Measurements from ENCODE around the gene COPS7A.
"Not testable (repeated sequence)": the region's sequence is repeated elsewhere in the genome, so short reads cannot be mapped to it uniquely, and the experiment has no call there.

The COPS7A gene

DNA sequence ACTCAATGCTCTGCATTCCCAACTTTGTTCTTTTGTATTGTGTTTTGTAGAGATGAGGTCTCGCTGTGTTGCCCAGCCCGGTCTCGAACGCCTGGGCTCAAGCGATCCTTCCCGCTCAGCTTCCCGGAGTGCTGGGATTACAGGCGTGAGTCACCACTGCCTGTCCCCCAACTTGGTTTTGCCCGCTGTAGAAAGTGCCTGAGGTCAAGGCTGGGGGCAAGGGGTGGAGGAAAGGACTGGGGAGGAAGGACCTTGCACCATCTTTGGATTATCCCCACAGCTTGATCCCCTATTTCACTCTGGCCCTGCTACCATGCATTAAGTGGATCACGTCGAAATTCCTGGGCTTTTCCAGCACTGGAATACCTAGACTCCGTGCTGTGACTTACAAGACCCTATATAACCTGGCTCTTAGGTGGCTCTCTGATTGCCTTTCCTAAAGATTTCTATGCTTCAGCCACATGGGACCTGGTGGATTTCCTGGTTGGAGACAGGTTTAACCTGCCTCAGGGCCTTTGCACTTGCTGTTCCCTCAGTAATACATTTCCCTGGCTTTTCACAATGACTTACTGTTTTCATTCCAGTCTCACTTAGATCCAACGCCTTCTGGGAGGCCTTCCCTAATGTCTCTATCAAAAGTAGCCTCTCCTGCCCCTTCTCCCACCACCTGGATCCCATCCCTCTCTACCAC is 22.6 kb upstream of the COPS7A start:
- no peak for DNase-seq

DNA sequence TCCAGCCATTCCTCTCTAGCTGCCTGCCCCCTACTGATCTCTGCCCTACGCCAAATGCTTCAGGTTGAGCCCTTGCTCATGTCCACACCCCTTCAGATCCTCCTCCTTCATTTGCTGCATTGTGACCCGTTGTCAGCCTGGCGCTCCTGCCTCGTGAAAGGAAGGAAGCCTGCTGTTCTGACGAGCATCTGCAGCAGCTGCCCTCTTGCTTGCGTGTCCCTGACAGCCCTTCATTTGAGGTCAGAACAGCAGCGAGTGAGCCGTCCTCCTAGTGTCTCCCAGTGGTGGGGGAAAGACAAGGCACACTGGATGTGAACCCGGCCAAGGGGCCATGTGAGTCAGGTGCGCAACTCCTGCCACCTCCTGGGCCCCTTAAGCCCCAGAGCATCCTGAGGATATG is 20.2 kb upstream of the COPS7A start:
- no peak for DNase-seq

DNA sequence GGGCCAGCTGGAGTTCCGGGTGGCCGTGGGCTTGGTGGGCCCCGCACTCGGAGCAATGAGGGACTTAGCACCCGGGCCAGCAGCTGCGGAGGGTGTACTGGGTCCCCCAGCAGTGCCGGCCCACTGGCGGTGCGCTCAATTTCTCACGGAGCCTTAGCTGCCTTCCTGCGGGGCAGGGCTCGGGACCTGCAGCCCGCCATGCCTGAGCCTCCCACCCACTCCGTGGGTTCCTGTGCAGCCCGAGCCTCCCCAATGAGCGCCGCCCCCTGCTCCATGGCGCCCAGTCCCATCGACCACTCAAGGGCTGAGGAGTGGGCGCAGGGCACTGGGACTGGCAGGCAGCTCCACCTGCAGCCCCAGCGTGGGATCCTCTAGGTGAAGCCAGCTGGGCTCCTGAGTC is 15.5 kb upstream of the COPS7A start:
- not testable (repeated sequence) for DNase-seq

DNA sequence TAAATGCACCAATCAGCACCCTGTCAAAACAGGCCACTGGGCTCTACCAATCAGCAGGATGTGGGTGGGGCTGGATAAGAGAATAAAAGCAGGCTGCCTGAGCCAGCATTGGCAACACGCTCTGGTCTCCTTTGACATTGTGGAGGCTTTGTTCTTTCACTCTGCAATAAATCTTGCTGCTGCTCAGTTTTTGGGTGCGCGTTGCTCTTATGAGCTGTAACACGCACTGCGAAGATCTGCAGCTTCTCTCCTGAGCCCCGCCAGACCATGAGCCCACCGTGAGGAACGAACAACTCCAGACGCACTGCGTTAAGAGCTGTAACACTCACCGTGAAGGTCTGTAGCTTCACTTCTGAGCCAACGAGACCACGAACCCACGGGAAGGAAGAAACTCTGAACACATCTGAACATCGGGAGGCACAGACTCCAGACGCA is 14.9 kb upstream of the COPS7A start:
- DNase-seq = peak; percentile 46

DNA sequence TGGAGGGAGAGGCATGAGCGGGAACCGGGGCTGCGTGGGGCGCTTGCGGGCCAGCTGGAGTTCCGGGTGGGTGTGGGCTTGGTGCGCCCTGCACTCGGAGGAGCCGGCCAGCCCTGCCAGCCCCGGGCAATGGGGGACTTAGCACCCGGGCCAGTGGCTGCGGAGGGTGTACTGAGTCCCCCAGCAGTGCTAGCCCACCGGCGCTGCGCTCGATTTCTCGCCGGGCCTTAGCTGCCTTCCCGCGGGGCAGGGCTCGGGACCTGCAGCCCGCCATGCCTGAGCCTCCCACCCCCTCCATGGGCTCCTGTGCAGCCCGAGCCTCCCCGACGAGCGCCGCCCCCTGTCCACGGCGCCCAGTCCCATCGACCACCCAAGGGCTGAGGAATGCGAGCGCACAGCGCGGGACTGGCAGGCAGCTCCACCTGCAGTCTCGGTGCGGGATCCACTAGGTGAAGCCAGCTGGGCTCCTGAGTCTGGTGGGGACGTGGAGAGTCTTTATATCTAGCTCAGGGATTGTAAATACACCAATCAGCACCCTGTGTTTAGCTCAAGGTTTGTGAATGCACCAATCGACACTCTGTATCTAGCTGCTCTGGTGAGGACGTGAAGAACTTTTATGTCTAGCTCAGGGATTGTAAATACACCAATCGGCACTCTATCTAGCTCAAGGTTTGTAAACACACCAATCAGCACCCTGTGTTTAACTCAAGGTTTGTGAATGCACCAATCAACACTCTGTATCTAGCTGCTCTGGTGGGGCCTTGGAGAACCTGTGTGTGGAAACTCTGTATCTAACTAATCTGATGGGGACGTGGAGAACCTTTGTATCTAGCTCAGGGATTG is 7.6 kb upstream of the COPS7A start:
- not testable (repeated sequence) for DNase-seq

DNA sequence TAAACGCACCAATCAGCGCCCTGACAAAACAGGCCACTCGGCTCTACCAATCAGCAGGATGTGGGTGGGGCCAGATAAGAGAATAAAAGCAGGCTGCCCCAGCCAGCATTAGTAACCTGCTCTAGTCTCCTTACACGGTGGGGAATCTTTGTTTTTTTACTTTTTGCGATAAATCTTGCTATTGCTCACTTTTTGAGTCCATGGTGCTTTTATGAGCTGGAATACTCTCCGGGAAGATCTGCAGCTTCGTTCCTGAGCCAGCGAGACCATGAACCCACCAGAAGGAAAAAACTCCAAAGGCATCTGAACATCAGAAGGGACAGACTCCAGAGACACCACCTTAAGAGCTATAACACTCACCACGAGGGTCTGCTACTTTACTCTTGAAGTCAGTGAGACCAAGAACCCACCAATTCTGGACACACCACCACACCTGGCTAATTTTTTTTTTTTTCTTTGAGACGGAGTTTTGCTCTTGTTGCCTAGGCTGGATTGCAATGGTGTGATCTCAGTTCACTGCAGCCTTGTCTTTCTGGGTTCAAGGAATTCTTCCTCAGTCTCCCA is 6.9 kb upstream of the COPS7A start:
- no peak for DNase-seq

DNA sequence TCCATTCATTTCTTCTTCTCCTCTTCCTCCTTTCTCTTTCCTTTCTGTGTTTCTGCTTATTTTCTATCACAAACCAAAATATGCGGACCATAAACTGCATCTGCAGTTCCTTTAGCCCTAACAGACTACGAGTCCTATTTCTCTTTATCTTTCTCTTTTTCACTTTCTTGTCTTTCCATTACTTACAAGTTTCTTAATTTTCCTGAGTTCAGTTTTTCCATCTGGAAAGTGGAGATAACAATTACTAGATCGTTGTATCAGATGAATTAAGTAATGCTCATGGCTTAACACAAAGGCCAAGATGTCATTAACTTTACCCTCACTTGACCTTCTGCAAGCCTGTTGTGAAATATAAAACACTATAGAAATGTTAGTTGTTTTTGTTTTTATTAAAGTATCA is 983 bp upstream of the COPS7A start:
- DNase-seq = no peak

DNA sequence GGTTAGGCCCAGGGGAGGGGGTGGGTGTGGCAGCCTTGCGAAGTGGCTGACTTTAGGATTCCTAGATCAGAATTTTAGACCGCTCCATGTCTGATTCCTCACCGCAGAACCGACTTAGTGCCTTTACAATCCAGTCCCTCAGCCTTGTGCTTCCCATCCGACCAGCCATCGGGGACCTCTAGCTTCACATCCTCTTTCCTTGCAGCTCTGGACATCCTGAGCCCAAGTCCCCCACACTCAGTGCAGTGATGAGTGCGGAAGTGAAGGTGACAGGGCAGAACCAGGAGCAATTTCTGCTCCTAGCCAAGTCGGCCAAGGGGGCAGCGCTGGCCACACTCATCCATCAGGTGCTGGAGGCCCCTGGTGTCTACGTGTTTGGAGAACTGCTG is 557 bp downstream of the COPS7A start:
- no peak for DNase-seq

DNA sequence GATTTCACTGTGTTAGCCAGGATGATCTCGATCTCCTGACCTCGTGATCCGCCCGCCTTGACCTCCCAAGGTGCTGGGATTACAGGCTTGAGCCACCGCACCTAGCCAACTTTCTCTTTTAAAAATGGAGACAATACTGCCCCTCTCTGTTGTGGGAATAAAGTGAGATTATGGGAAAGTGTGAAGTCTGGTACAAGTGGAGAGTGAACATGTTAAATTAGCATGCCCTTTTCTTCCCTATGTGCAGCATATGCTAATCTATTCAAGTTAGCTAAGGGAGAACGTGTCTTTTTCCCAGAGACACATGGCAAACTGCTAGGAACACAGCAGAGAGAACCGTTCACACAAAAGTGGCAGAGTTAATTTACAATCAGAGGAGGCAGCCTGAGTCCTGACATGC is 1.5 kb downstream of the COPS7A start:
- DNase-seq = no peak

DNA sequence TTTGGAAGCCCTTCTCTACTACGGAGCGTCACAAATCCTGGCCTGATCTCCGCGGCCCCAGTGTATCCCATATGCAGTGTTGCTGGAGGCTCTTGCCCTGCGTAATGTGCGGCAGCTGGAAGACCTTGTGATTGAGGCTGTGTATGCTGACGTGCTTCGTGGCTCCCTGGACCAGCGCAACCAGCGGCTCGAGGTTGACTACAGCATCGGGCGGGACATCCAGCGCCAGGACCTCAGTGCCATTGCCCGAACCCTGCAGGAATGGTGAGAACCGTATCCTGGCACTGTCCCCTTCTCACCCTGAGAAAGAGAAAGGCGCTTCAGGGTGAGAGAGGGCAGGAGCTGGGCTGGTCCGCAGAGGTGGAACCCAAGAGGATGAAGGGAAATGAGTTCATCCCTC is 5.3 kb downstream of the COPS7A start:
- no peak for DNase-seq

DNA sequence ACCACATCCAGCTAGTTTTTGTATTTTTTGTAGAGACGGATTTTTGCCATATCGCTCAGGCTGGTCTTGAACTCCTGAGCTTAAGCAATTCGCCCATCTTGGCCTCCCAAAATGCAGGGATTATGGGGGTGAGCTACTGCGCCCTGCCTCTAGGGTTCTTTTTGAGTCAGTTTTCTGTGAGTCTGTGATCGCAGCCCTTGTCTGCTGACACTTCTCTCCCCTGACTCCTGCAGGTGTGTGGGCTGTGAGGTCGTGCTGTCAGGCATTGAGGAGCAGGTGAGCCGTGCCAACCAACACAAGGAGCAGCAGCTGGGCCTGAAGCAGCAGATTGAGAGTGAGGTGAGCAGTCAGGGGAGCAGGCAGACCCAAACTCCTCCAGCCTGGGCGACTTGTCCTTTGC is 6.3 kb downstream of the COPS7A start:
- no peak for DNase-seq

DNA sequence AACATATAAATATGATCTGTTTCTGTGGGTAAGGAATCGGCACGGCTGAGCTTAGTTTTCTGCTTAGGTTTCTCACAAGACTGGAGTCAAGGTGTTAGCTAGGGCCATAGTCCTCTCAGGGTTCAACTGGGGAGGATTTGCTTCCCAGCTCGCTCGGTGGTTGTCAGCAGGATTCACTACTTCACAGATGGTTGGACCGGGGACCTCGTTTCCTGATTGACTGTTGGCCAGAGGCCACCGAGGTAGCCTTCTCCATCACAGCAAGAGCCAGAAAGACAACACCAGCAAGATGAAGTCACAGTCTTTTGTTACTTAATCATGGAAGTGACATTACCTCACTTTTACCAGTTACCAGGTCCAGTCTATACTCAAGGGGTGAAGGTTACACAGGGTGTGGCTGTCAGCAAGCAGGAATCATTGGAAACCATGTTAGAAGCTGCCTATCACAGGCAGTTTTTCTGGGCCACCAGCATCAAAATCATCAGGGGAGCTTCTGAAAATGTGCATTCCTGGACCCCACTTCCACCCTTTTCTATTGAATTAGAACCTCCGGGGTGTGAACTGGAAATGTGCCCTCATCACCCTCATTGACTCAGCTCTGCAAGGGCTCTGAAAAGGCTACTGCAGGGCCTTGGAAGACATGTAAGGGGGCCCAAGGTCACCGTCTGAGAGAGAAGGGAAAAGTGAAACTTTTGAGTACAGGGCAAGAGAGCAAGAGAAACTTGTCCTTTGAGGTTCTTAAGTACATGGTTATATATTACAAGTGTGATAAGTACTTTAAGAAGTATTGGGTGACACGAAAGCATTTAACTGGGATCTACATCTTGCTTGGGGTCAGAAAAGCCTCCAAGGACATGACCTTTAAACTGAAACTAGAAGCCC is 10.9 kb downstream of the COPS7A start:
- no peak for DNase-seq

DNA sequence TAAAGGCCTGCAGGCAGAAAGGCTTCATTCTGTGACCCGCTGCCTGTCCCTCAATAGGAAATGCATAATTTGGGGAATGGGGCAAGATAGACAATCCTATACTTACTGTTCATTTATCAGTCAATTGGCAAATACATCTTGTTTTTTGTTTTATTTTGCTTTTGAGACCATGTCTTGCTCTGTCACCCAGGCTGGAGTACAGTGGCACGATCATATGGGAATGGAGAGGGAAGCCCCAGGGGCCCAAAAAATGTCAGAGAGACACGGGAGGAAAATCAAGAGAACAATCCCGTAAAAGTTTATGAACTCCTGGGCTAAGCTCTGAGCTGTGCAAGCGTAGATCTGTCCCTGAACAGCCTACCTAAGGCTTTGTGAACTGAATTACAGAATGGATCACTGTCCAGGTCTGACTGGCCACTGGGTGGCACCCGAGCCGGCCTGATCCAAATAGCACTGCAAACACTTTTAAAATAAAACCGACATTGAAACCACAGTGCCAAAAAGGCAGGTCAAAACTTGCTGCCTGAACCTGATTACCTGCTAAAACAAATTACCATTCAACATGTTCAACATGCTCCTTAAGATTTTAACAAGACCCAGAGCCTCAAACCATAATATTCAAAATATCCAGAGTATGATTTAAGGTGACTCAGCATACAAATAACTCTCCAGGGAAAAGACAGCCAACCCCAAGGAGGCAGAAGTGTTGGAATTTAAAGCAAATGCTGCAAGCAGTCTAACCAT is 11.8 kb downstream of the COPS7A start:
- peak; percentile 51 for DNase-seq

DNA sequence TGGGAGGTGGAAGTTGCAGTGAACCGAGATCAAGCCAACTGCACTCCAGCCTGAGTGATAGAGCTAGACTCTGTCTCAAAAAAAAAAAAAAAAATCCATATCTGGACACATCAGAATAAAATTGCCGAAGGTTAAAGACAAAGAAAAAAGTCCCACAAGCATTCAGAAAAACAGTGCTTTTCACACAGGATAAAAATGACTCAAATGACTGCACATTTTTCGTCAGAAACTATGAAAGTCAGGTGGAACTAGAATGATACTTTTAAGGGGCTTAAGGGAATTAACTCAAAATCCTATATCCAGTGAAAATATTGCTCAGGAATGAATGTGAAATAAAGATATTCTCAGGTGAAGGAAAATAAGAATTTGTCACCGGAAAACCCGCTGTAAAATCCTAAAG is 12.9 kb downstream of the COPS7A start:
- DNase-seq = no peak

DNA sequence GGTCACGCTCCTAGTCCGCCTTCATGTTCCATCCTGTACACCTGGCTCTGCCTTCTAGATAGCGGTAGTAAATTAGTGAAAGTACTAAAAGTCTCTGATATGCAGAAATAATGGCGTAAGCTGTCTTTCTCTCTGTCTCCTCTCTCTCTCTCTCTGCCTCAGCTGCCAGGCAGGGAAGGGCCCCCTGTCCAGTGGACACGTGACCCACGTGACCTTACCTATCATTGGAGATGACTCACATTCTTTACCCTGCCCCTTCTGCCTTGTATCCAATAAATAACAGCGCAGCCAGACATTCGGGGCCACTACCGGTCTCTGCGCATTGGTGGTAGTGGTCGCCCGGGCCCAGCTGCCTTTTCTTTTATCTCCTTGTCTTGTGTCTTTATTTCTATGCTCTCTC is 18.2 kb downstream of the COPS7A start:
- not testable (repeated sequence) for DNase-seq

DNA sequence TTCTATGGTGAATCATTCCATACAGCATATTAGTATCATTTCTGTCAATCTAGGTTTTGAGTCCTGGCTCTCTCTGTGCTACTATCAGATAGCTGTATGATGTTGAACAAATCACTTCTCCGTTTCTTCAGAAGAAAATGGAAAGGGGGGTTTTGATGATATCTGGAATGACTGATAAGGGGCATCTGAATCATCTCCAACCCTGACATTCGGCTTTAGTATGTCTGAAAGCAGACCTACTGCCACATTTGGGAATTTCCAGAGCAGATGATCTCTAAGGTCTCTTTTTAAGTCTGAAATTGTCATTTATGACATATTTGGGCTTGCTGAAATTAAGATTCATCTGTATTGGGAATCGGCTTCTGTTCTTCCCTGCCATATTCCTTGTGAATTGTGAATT is 19.0 kb downstream of the COPS7A start:
- DNase-seq = no peak

DNA sequence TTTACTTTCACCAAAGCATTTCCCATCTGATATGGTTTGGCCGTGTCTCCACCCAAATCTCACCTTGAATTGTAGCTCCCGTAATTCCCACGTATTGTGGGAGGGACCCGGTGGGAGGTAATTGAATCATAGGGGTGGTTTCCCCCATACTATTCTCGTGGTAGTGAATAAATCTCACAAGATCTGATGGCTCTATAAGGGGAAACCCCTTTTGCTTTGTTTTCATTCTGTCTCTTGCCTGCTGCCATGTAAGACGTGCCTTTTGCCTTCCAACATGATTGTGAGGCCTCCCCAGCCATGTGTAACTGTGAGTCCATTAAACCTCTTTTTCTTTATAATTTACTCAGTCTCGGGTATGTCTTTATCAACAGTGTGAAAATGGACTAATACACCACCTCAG is 19.5 kb downstream of the COPS7A start:
- DNase-seq = not testable (repeated sequence)

DNA sequence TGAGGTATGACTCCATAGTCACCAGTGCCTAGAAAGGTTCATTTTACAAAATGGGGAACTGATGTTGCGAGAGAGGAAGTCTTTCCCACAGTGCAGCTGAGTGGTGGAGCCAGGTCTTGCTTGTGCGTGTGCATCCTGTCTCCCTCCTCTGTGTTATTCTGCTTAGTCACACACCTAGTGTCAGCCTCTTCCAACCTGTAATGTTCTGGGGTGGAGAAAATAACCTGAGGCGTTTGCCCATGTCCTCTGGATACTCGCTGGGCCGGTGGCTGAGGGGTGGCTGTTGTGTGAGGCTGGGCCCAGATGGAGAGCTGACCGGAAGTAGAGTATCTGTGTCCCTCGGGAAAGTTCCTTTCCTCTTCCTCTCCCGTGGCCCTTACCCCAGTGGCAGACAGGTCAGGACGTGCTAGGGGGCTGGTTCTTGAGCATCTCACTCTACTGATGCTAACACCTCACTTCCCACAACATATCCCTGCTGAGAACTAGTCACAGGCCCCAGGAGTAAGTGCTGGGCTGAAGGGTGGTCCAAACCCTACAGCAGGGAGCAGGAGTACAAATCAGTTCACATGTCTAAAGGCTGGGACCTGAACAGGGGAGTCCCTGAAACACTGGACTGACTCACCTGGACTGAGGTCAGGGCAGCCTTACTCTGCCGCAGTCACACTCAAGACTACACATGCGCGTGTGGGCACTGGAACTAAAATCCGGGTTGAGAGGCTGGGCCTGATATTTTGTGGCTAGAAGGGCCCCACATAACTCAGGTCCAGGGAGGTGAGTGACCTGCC is 22.1 kb downstream of the COPS7A start:
- peak; percentile 34 for DNase-seq

DNA sequence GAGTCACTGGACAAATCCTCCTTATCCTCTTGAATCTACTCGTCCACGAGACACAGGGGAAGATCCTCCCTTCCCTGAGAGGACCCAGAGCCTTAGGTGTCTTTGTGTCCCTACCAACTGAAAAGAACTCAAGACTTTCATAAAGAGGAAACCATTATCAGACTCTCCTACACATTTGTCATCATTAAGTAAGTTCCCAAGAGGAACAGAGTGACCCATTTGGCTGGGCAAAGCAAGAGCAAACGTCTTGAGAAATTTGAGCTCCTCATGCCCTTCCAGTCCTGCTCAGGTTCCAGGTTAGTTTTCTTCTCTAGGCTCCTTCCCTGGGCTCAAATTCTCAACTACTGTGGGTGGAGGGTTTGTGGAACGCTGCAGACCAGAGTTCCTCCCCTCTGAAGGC is 23.4 kb downstream of the COPS7A start:
- no peak for DNase-seq

DNA sequence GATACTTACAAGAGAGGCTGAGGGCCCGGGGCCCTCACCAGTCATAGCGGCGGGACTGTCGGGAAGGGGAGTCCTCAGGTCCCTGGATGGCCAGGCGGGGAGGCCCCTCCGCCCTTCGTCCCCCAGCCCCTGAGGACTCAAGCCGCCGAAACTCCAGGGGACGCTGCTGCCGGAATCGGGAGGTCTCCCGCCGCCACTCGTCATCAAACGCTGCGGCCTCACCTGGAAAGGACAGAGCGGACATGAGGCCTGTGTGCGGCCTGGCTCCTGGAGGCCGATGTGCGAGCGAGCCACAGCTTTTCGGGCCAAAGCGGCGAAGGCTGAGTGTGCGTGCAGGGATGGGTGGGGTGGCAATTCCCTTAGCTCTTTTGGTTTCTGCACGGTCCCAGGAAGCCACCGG is 24.9 kb downstream of the COPS7A start:
- DNase-seq = no peak

DNA sequence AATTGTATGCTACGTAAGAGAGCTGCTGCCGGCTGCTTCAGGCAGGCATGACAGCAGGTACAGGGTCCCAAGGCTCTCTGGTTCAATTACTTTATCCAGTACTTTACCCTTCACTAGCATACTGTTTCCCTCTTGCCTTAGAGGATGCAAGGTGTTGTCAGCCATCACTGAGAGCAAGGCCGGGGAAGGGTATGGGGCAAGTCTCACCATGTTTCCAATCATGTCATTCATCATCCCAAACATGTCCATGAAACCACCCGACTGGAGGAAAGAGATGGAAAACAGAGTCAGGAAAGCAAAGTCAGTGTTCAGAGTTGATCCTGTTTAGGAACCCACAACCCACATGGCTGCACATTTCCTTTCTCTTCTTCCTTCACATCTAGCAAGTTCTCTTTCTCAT is 26.7 kb downstream of the COPS7A start:
- no peak for DNase-seq

DNA sequence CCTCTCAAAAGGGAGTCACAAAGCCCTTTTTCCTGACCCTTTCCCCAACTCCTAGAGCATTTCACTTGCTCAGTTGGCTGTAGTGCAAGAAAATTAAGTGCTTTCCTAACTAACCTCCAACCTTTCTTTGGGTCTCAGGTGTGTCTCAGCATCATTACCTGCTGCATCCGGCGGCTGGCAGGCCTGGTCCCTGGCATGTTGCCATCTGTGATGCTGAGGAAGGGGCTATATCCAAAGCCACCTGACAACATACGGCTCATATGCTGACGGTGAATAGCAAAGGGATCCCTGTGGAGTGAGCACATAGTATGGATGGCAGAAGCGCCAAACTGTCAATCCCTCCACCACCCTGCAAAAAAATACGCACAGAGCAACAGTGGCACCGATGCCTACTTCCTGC is 27.9 kb downstream of the COPS7A start:
- no peak for DNase-seq
